Smooth muscle cell of the coronary artery (primary cell): ENCODE measurements around the gene CPA4. TPM values are rescaled to one million over a fixed set of nuclear protein-coding genes. Genes with fewer than 3 reads are reported as not detected.

Experiments
- total RNA-seq: library from RNA; depleted of rRNA; stranded (reverse); fragments of >200 nt; gene quantifications from 2 replicates; pipeline ENCODE4 v1.2.3, GENCODE V29; 2014; ENCODE audit warnings: low replicate concordance

CPA4 gene, protein sequence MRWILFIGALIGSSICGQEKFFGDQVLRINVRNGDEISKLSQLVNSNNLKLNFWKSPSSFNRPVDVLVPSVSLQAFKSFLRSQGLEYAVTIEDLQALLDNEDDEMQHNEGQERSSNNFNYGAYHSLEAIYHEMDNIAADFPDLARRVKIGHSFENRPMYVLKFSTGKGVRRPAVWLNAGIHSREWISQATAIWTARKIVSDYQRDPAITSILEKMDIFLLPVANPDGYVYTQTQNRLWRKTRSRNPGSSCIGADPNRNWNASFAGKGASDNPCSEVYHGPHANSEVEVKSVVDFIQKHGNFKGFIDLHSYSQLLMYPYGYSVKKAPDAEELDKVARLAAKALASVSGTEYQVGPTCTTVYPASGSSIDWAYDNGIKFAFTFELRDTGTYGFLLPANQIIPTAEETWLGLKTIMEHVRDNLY
- total RNA-seq, result 52.9 and 72.7 TPM in 2 replicates

DNA sequence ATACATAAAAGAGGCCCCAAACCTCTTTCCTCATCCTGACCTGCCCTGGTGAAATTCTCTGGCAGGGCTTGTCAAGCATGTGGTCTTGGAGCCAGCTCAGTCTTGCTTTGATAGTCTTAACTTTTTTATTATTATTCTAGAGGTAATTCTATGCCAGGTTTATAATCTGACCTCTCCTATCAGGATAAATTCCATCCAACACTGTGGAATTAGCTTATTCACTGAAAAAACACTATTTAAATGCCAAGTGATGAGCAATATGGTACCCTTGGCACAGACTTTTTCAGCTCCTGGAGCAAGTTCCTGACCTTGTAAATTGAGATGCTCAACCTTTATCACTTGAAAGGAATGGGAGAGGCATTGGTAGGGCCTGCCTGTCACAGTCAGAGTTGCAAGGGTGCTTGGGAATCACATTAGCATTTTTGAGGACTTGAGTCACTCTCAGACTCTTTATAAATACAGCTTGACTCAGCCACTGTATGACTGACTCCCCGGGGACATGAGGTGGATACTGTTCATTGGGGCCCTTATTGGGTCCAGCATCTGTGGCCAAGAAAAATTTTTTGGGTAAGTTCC is at the start of gene CPA4:
Gene CPA4, plus strand, starts transcription at position 480 of the 576 bp plus-strand sequence. Its CDS starts 20 bp downstream, at position 500.

DNA sequence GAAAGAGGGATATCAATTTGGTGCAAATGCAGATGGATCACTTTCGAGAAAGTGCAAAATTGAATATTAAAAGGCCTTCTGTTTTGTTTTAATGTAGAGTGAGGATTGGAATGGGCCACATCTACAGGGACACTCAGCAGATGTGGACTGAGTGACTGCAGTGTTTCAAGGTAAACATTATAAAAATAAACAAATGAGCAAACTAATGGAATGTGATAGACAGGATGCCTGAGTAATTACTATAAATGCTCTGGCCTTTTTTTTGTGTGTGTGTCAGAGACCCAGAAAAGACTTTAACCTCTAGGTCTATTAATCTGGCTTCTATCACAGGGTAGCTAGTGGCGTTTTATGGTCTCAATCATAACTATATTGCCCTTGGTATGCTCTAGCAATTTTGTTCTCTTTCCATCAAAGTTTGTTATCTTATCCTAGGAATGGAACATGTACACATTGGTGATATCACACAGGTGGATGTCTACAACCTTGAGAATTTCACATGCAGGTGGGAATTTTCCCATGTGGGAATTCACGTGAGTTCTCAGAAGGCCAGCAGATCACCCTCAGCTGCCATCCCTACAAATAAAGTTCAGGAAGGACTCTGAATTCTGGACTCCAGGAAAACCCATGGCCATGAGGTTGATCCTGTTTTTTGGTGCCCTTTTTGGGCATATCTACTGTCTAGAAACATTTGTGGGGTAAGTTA is 26.6 kb upstream of the CPA4 start, which contains the start of gene CPA2:
Gene CPA2, plus strand, starts transcription at position 606 of the 703 bp plus-strand sequence. Its CDS starts 19 bp downstream, at position 625.

DNA sequence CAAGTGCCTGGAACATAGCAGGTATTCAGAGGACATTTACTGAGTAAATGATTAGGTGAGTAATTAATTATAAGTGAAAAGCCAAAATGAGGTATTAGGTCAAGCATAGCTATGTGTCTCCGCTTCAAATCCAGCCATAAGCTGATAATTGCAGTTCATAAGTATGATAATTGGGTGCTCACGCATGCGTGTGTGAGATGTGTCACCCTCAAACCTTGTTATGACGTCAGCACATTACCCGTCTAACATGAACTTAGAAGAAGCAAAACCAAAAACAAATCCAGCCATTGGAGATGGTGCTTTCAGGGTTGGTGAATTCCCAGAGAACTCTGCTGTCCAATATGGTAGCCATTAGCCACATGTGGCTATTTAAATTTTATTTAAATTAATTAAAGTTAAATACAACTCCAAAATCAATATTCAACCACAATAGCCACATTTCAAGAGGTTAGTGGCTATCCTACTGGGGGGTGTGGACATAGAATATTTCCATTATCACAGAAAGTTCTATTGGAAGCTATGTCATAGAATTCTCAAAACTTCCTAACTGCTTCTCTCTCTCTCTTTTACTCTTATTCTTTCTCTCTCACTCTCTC is 51.4 kb downstream of the CPA4 start, which contains the start of gene CPA5:
Gene CPA5, plus strand, starts transcription at position 546 of the 596 bp plus-strand sequence. CDS start 1,670 bp downstream, outside the sequence.

Other genes starting within 250 kb of the CPA4 start
- gene ZC3HC1, start 241.8 kb upstream of the CPA4 start, total RNA-seq, result 11.0 and 13.2 TPM in 2 replicates
- gene KLHDC10, start 222.6 kb upstream of the CPA4 start, total RNA-seq, result 26.8 and 47.4 TPM in 2 replicates
- gene TMEM209, start 87.8 kb upstream of the CPA4 start, total RNA-seq, result 4.8 and 6.0 TPM in 2 replicates
- not detected in 2 replicates for gene SSMEM1, start 85.3 kb upstream of the CPA4 start, total RNA-seq
- gene CPA2, start 26.3 kb upstream of the CPA4 start, total RNA-seq, result 0.08 TPM in 1 of 2 replicates, not detected in the other
- gene CPA5, start 51.7 kb downstream of the CPA4 start, total RNA-seq, result 0.08 and 0.12 TPM in 2 replicates
- gene CPA1, start 87.3 kb downstream of the CPA4 start, total RNA-seq, result 0.15 and 0.35 TPM in 2 replicates
- gene CEP41, start 147.9 kb downstream of the CPA4 start, total RNA-seq, result 7.5 TPM in 2 replicates
- 197 and 248 TPM in 2 replicates for gene MEST, start 198.9 kb downstream of the CPA4 start, total RNA-seq